H1 (cell line): ENCODE results near the gene TUT4. TPM values are rescaled to one million over a fixed set of nuclear protein-coding genes. Genes with fewer than 3 reads are reported as not detected.

ENCODE experiments used
- CTCF ChIA-PET: fragments of 300-600 bp; sonication (Branson Sonifier 250); formaldehyde crosslinking; loops from one replicate; lab custom pipeline; 2021; ENCODE audit not compliant: partially characterized antibody; lab: Charles Lee
- POLR2A ChIA-PET: fragments of 300-600 bp; sonication (Branson Sonifier 250); formaldehyde crosslinking; loops from one replicate; lab custom pipeline; 2021; ENCODE audit warnings: inconsistent platforms; ENCODE audit not compliant: partially characterized antibody; lab: Charles Lee
- DNase-seq, 2 experiments: peaks; one replicate each; pipeline versions ENCODE4 v3.0.0 to v3.0.0-alpha.2; 2010 to 2022; ENCODE audit warnings: low spot score in 2 of 2, low read depth in 1 of 2, mixed read lengths in 1 of 2
- FAIRE-seq: peaks from 2 replicates; lab custom pipeline; 2011; peaks lifted over from hg19 to GRCh38; lab: Jason Lieb, UNC
- H2AFZ ChIP-seq: 2 replicates; pipeline ENCODE4 v1.8.1; 2012; ENCODE audit warnings: low read length, inconsistent platforms
- H2AK5ac ChIP-seq: 2 replicates; pipeline ENCODE4 v1.6.1; 2013; ENCODE audit warnings: low read depth, low read length
- H2BK120ac ChIP-seq: replicated peaks from 2 replicates; pipeline ENCODE3; 2013; ENCODE audit warnings: low read depth, low read length, inconsistent platforms
- H2BK12ac ChIP-seq: 2 replicates; pipeline ENCODE4 v1.6.1; 2013; ENCODE audit warnings: low read depth, low read length
- H2BK15ac ChIP-seq: 2 replicates; pipeline ENCODE4 v1.6.1; 2013; ENCODE audit warnings: low read length
- H2BK20ac ChIP-seq: 2 replicates; pipeline ENCODE4 v1.6.1; 2013; ENCODE audit warnings: low read length
- H2BK5ac ChIP-seq: 2 replicates; pipeline ENCODE4 v1.6.1; 2013; ENCODE audit warnings: low read depth, low read length
- H3K14ac ChIP-seq: 2 replicates; pipeline ENCODE4 v1.6.1; 2013; ENCODE audit warnings: inconsistent platforms; ENCODE audit not compliant: insufficient read length
- H3K18ac ChIP-seq: 2 replicates; pipeline ENCODE4 v1.6.1; 2013; ENCODE audit warnings: low read length; ENCODE audit errors: extremely low read depth
- H3K23ac ChIP-seq: 2 replicates; pipeline ENCODE4 v1.6.1; 2013; ENCODE audit warnings: inconsistent platforms; ENCODE audit not compliant: insufficient read length
- H3K23me2 ChIP-seq: 2 replicates; pipeline ENCODE4 v1.6.1; 2013; ENCODE audit warnings: low read depth, low read length
- H3K27ac ChIP-seq: 2 replicates; pipeline ENCODE4 v1.6.1; 2011; ENCODE audit warnings: low read depth, low read length, inconsistent platforms
- H3K27me3 ChIP-seq, 4 experiments: replicated peaks in 1 of 4; 1 replicate in 1 of 4; 2 replicates in 3 of 4; pipeline versions ENCODE4 v1.6.1 to v1.8.1; 2011 to 2013; ENCODE audit warnings: low read length in 3 of 4, mild to moderate bottlenecking in 3 of 4, inconsistent platforms in 2 of 4, mixed read lengths in 2 of 4, moderate library complexity in 1 of 4; ENCODE audit not compliant: control insufficient read depth in 3 of 4, insufficient read depth in 3 of 4; ENCODE audit errors: extremely low read depth in 1 of 4
- H3K36me3 ChIP-seq, 4 experiments: 2 replicates each; pipeline versions ENCODE4 v1.6.1 to v1.8.1; 2011 to 2013; ENCODE audit warnings: mild to moderate bottlenecking in 4 of 4, low read length in 3 of 4, moderate library complexity in 2 of 4, control low read depth in 1 of 4, inconsistent platforms in 1 of 4; ENCODE audit not compliant: insufficient read depth in 4 of 4, control insufficient read depth in 2 of 4
- H3K4ac ChIP-seq: replicated peaks from 2 replicates; pipeline ENCODE3; 2013; ENCODE audit warnings: low read length, low read depth, mixed read lengths, inconsistent platforms; ENCODE audit not compliant: insufficient read length
- H3K4me1 ChIP-seq, 4 experiments: replicated peaks in 1 of 4; 1 replicate in 1 of 4; 2 replicates in 3 of 4; pipeline versions ENCODE4 v1.6.1 to v1.8.1; 2011 to 2013; ENCODE audit warnings: low read length in 3 of 4, inconsistent platforms in 2 of 4, mixed read lengths in 1 of 4; ENCODE audit not compliant: insufficient read depth in 4 of 4, control insufficient read depth in 3 of 4
- H3K4me2 ChIP-seq, 2 experiments: 2 replicates each; pipeline versions ENCODE4 v1.6.1 to v1.8.1; 2011 to 2013; ENCODE audit warnings: low read depth in 2 of 2, low read length in 2 of 2, control low read depth in 1 of 2, inconsistent platforms in 1 of 2, mild to moderate bottlenecking in 1 of 2; ENCODE audit not compliant: insufficient read depth in 1 of 2
- H3K4me3 ChIP-seq, 4 experiments: fragments of 200-600, 300-600 bp in 1 of 4; sonication (generic), shearing (Covaris generic), sonication (Bioruptor Twin) in 1 of 4; 2 replicates each; pipeline versions ENCODE4 v1.5.1 to v1.8.1; 2011 to 2016; ENCODE audit warnings: low read length in 4 of 4, low read depth in 3 of 4, control low read depth in 2 of 4, inconsistent platforms in 2 of 4, mild to moderate bottlenecking in 2 of 4, mixed read lengths in 1 of 4, moderate library complexity in 1 of 4; ENCODE audit not compliant: insufficient read depth in 2 of 4; ENCODE audit errors: extremely low read depth in 1 of 4
- H3K56ac ChIP-seq: replicated peaks from 2 replicates; pipeline ENCODE3; 2013; ENCODE audit warnings: low read depth, mild to moderate bottlenecking, mixed read lengths, low read length, inconsistent platforms; ENCODE audit not compliant: insufficient read length
- H3K79me1 ChIP-seq: 2 replicates; pipeline ENCODE4 v1.6.1; 2013; ENCODE audit warnings: low read depth, low read length, control low read depth
- H3K79me2 ChIP-seq, 2 experiments: 2 replicates each; pipeline versions ENCODE4 v1.6.1 to v1.8.1; 2012 to 2013; ENCODE audit warnings: low read length in 2 of 2, mild to moderate bottlenecking in 2 of 2, inconsistent platforms in 1 of 2; ENCODE audit not compliant: insufficient read depth in 2 of 2, control insufficient read depth in 1 of 2
- H3K9ac ChIP-seq, 4 experiments: replicated peaks in 1 of 4; 1 replicate in 1 of 4; 2 replicates in 3 of 4; pipeline versions ENCODE4 v1.6.1 to v1.8.1; 2011 to 2013; ENCODE audit warnings: low read depth in 3 of 4, low read length in 3 of 4, control low read depth in 2 of 4, mild to moderate bottlenecking in 2 of 4, moderate library complexity in 2 of 4, inconsistent platforms in 1 of 4; ENCODE audit errors: extremely low read depth in 1 of 4
- H3K9me3 ChIP-seq, 2 experiments: 2 replicates each; pipeline versions ENCODE4 v1.6.1 to v1.8.1; 2012 to 2013; ENCODE audit warnings: mild to moderate bottlenecking in 2 of 2, moderate library complexity in 2 of 2, control low read depth in 1 of 2, inconsistent platforms in 1 of 2, low read depth in 1 of 2, low read length in 1 of 2, mixed read lengths in 1 of 2; ENCODE audit not compliant: insufficient read depth in 2 of 2
- H4K20me1 ChIP-seq, 2 experiments: replicated peaks in 1 of 2; 2 replicates each; pipeline versions ENCODE3 to v1.8.1; 2011 to 2013; ENCODE audit warnings: inconsistent platforms in 2 of 2, low read length in 2 of 2, mild to moderate bottlenecking in 1 of 2; ENCODE audit not compliant: insufficient read depth in 2 of 2, control insufficient read depth in 1 of 2
- H4K5ac ChIP-seq: 2 replicates; pipeline ENCODE4 v1.6.1; 2013; ENCODE audit warnings: low read length, low read depth, mixed read lengths, inconsistent platforms; ENCODE audit not compliant: insufficient read length
- H4K8ac ChIP-seq: 2 replicates; pipeline ENCODE4 v1.8.0; 2013; ENCODE audit warnings: mild to moderate bottlenecking, moderate library complexity, low read length, inconsistent platforms; ENCODE audit not compliant: insufficient read depth; ENCODE audit errors: extremely low read depth
- H4K91ac ChIP-seq: replicated peaks from 2 replicates; pipeline ENCODE3; 2013; ENCODE audit warnings: low read length, mixed read lengths, inconsistent platforms; ENCODE audit not compliant: insufficient read length
- BACH1 ChIP-seq: IDR thresholded peaks from 2 replicates; pipeline ENCODE4 v1.6.1; 2012; ENCODE audit warnings: low read length, improper control_type of control experiment
- CREB1 ChIP-seq: IDR thresholded peaks from 2 replicates; pipeline ENCODE4 v1.6.1; 2012; ENCODE audit warnings: inconsistent platforms
- EGR1 ChIP-seq: IDR thresholded peaks from 2 replicates; pipeline ENCODE4 v1.6.1; 2011; ENCODE audit warnings: low read depth, low read length, borderline replicate concordance
- HDAC2 ChIP-seq, 2 experiments: fragments of 300-600 bp in 1 of 2; sonication (generic) in 1 of 2; IDR thresholded peaks; 2 replicates each; pipeline ENCODE4 v1.6.1; 2011 to 2012; ENCODE audit warnings: low read depth in 2 of 2, low read length in 2 of 2, mild to moderate bottlenecking in 2 of 2, moderate library complexity in 2 of 2, borderline replicate concordance in 1 of 2, inconsistent platforms in 1 of 2
- KDM1A ChIP-seq: fragments of 200-600, 300-600 bp; sonication (generic); IDR thresholded peaks from 2 replicates; pipeline ENCODE4 v1.7.1; 2016; ENCODE audit warnings: mild to moderate bottlenecking, low read length, borderline replicate concordance
- MAFK ChIP-seq: IDR thresholded peaks from 2 replicates; pipeline ENCODE4 v1.6.1; 2012; ENCODE audit warnings: low read depth, mild to moderate bottlenecking, improper control_type of control experiment, low read length
- POLR2A ChIP-seq, 2 experiments: IDR thresholded peaks; 1 replicate in 1 of 2; 2 replicates in 1 of 2; pipeline ENCODE4 v1.6.1; 2011; ENCODE audit warnings: low read depth in 2 of 2, low read length in 2 of 2, mild to moderate bottlenecking in 2 of 2; ENCODE audit errors: control extremely low read depth in 1 of 2
- POLR2AphosphoS5 ChIP-seq: IDR thresholded peaks from 2 replicates; pipeline ENCODE4 v1.6.1; 2011; ENCODE audit warnings: low read depth, low read length
- POU5F1 ChIP-seq: IDR thresholded peaks from 2 replicates; pipeline ENCODE4 v1.6.1; 2011; ENCODE audit warnings: low read depth, mild to moderate bottlenecking, low read length, moderate library complexity
- RBBP5 ChIP-seq: IDR thresholded peaks from 2 replicates; pipeline ENCODE4 v1.7.1; 2012; ENCODE audit warnings: low read depth, mild to moderate bottlenecking, inconsistent platforms, low read length, moderate library complexity, borderline replicate concordance
- SAP30 ChIP-seq: fragments of 300-600 bp; sonication (generic); IDR thresholded peaks from 2 replicates; pipeline ENCODE4 v1.7.1; 2012; ENCODE audit warnings: low read length, moderate library complexity, mild to moderate bottlenecking, inconsistent platforms; ENCODE audit not compliant: insufficient read depth, insufficient replicate concordance
- SIN3A ChIP-seq, 2 experiments: IDR thresholded peaks in 1 of 2; conservative IDR thresholded peaks in 1 of 2; 2 replicates each; pipeline ENCODE4 v1.6.1; 2011 to 2012; ENCODE audit warnings: low read length in 2 of 2, improper control_type of control experiment in 1 of 2, low read depth in 1 of 2, mild to moderate bottlenecking in 1 of 2
- WGBS, 2 experiments: shearing (Covaris generic) in 1 of 2; methylation state at CpG; one replicate each; pipeline versions ENCODE4 v1.1.6 to v1.1.7; 2013 to 2015; ENCODE audit warnings: low lambda C conversion rate in 2 of 2, mixed read lengths in 2 of 2, inconsistent platforms in 1 of 2, low coverage in 1 of 2, missing lambda C conversion rate in 1 of 2; ENCODE audit not compliant: insufficient replicate concordance in 2 of 2, insufficient coverage in 1 of 2, insufficient read length in 1 of 2; ENCODE audit errors: extremely low coverage in 1 of 2, missing lambda C conversion rate in 1 of 2; 5-methylcytosine and 5-hydroxymethylcytosine counted together
- polyA plus RNA-seq, 7 experiments: library from polyadenylated mRNA; depleted of rRNA in 3 of 7; stranded (reverse) in 5 of 7; unstranded in 2 of 7; fragments of >200 nt in 5 of 7; fragments of 200-250 nt in 2 of 7; gene quantifications; 1 replicate in 5 of 7; 2 replicates in 1 of 7; 4 replicates in 1 of 7; pipeline versions ENCODE4 v1.2.1 to v1.2.3, GENCODE V29; 2011 to 2013; ENCODE audit warnings: missing spikeins in 2 of 7, mixed read lengths in 2 of 7
- total RNA-seq: library from RNA; stranded (reverse); fragmentation: NEBNext Ultra II Directional; extraction: Animal tissue kit (Norgen Biotek cat#: 25700); gene quantifications from 2 replicates; pipeline ENCODE4 v1.2.1, GENCODE V29; 2021

TUT4 gene
- total and polyA plus RNA-seq, 2 of the 8 experiments (the other 6 are each of a cell fraction or from before 2014, with no cell fraction given), result 54.5 to 63.3 TPM

GRCh38 chr1:52403566-52404115 lies 149.3 kb downstream of the TUT4 start:
- 3% methylated on average over 16 of the region's 16 CpGs; no CpG with 5 or more reads in 1 of the 2 experiments for WGBS, 2 experiments
- no peak overlapping the region for H2AK5ac ChIP-seq
- H4K20me1 ChIP-seq, result peaks cover 5 to 7% of the 10 kb centered on the region in 2 experiments
- DNase-seq, result peak in 1 of 2 experiments; percentile 59
- no peak overlapping the region for H2BK20ac ChIP-seq
- peak overlapping the region; percentile 96 for H2BK5ac ChIP-seq
- peak overlapping the region; percentile 80 to 98 (median 96) for H3K9ac ChIP-seq
- ChIA-PET CTCF (interaction anchor here (0.9 to 1.8 kb wide), 5 partner anchors 12 to 282 kb away, joined by 3 to 5 read pairs (median 4); no protein-coding TSS in a partner anchor), POLR2A (interaction anchor here (0.6 to 9.8 kb wide), 44 partner anchors 8 to 573 kb away, joined by 3 to 82 read pairs (median 4); partner anchors contain the start of genes BTF3L4, CC2D1B, KTI12 and SHISAL2A)
- peaks cover 5% of the 10 kb centered on the region; the same call in 1 of the 2 replicates for H3K23me2 ChIP-seq
- H3K18ac ChIP-seq, result peak overlapping the region; percentile 11; the same call in 1 of the 2 replicates
- H4K8ac ChIP-seq, result peak overlapping the region; percentile 99; the same call in 1 of the 2 replicates
- H2BK12ac ChIP-seq, result peak overlapping the region; percentile 10; the same call in 1 of the 2 replicates
- peaks cover 15 to 46% (median 38%) of the 10 kb centered on the region in 4 experiments for H3K36me3 ChIP-seq
- no peak overlapping the region for H3K23ac ChIP-seq
- no peaks in the 10 kb centered on the region for H3K27me3 ChIP-seq
- H2BK15ac ChIP-seq, result no peak overlapping the region
- peaks cover 5 to 71% of the 10 kb centered on the region in 2 experiments; a peak in 3 of 4 replicates for H3K79me2 ChIP-seq
- peak overlapping the region; percentile 71 to 82 for H3K4me2 ChIP-seq
- no peaks in the 10 kb centered on the region for H3K9me3 ChIP-seq
- no peak overlapping the region for H4K91ac ChIP-seq
- 0 out of 2 replicates have a peak, but pooled peaks cover 2% of the 10 kb centered on the region for H3K79me1 ChIP-seq
- H3K27ac ChIP-seq, result peak overlapping the region; percentile 97
- H2AFZ ChIP-seq, result peak overlapping the region; percentile 75; the same call in 1 of the 2 replicates
- H3K4me3 ChIP-seq, result peak overlapping the region; percentile 89 to 94 (median 91)
- peak overlapping the region; percentile 95 for H4K5ac ChIP-seq
- peak; percentile 13 for FAIRE-seq
- H2BK120ac ChIP-seq, result no peak overlapping the region
- peak overlapping the region; percentile 88 for H3K56ac ChIP-seq
- H3K14ac ChIP-seq, result no peak overlapping the region
- H3K4me1 ChIP-seq, result peaks cover 0 to 7% (median 0%) of the 10 kb centered on the region in 4 experiments; a peak in 1 of 7 replicates
- no peak overlapping the region for H3K4ac ChIP-seq
- TF ChIP-seq POLR2A (IDR thresholded peaks at IDR 0.05; ENCODE audit: control extremely low read depth in 1 of 2, low read depth in 2 of 2, low read length in 2 of 2) (peak in 1 of 2 experiments; percentile 83; a peak in 1 of 3 replicates), HDAC2 (IDR thresholded peaks at IDR 0.05; ENCODE audit: borderline replicate concordance in 1 of 2, low read depth in 2 of 2, low read length in 2 of 2) (no peak), MAFK (peak; percentile 52; the same call in 1 of the 2 replicates), BACH1 (peak; percentile 89), CREB1 (peak; percentile 91), SIN3A (conservative IDR thresholded peaks at IDR 0.05 in 1 of 2, IDR thresholded peaks at IDR 0.05 in 1 of 2; ENCODE audit: low read depth in 1 of 2, low read length in 2 of 2) (peak in 1 of 2 experiments; percentile 90; a peak in 2 of 4 replicates), POLR2AphosphoS5 (peak; percentile 95), POU5F1 (no peak), KDM1A (peak; percentile 39; the same call in 1 of the 2 replicates), RBBP5 (peak; percentile 32; the same call in 1 of the 2 replicates), SAP30 (peak; percentile 82), EGR1 (no peak)
